Mesothelial cell of epicardium (in vitro differentiated cells): ENCODE measurements around the gene GALNT1. TPM values are rescaled to one million over a fixed set of nuclear protein-coding genes. Genes with fewer than 3 reads are reported as not detected.

Experiments
- DNase-seq, 2 experiments: peaks; one replicate each; pipeline ENCODE4 v3.0.0; 2021; ENCODE audit warnings: low spot score in 2 of 2; ENCODE audit not compliant: unreplicated experiment in 2 of 2
- H3K27ac Mint-ChIP-seq: 2 replicates; pipeline ENCODE4 v1.8.0; 2021; ENCODE audit warnings: mixed read lengths
- H3K27me3 Mint-ChIP-seq: 2 replicates; pipeline ENCODE4 v1.8.0; 2021; ENCODE audit warnings: low read depth, mixed read lengths
- H3K36me3 Mint-ChIP-seq: 2 replicates; pipeline ENCODE4 v1.8.0; 2021; ENCODE audit warnings: mixed read lengths
- H3K4me1 Mint-ChIP-seq: 2 replicates; pipeline ENCODE4 v1.8.0; 2021; ENCODE audit warnings: mixed read lengths
- H3K4me3 Mint-ChIP-seq: 2 replicates; pipeline ENCODE4 v1.8.0; 2021; ENCODE audit warnings: mild to moderate bottlenecking, moderate library complexity, mixed read lengths
- H3K9me3 Mint-ChIP-seq: 2 replicates; pipeline ENCODE4 v1.8.0; 2021; ENCODE audit warnings: mixed read lengths
- total RNA-seq: library from RNA; stranded (reverse); gene quantifications from 3 replicates; pipeline ENCODE4 v1.2.1, GENCODE V29; 2021
- TF ChIP-seq, protein P1 (sequence below): fragments of 200-600 bp; sonication (generic); IDR thresholded peaks from one replicate; pipeline ENCODE4 v1.5.0; 2021; ENCODE audit warnings: antibody characterized with exemption; ENCODE audit not compliant: unreplicated experiment

The GALNT1 gene
- total RNA-seq, 1 donor from 2014 or later = 85.0 TPM

DNA sequence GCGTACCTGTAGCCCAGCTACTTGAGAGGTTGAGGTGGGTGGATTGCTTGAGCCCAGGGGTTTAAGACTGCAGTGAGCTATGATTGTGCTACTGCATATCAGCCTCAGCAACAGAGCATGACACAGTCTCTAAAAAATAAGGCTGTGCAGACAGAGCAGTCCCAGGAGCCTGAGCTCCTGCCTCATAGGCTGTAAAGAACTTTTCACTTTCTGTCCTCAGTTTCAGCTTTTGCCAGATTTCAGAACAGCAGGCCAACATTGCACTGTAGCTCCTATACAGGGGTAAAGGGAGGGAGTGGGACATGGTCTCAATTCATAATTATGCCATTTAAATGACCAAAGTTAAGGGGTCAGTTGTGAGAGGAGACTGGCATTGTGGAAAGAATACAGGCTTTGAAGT lies 150.6 kb downstream of the GALNT1 start:
- TF ChIP-seq, protein P1, sequence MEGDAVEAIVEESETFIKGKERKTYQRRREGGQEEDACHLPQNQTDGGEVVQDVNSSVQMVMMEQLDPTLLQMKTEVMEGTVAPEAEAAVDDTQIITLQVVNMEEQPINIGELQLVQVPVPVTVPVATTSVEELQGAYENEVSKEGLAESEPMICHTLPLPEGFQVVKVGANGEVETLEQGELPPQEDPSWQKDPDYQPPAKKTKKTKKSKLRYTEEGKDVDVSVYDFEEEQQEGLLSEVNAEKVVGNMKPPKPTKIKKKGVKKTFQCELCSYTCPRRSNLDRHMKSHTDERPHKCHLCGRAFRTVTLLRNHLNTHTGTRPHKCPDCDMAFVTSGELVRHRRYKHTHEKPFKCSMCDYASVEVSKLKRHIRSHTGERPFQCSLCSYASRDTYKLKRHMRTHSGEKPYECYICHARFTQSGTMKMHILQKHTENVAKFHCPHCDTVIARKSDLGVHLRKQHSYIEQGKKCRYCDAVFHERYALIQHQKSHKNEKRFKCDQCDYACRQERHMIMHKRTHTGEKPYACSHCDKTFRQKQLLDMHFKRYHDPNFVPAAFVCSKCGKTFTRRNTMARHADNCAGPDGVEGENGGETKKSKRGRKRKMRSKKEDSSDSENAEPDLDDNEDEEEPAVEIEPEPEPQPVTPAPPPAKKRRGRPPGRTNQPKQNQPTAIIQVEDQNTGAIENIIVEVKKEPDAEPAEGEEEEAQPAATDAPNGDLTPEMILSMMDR = no peak
- no peak overlapping the region for H3K27ac Mint-ChIP-seq
- DNase-seq = no peak
- peaks cover 16% of the 10 kb centered on the region for H3K9me3 Mint-ChIP-seq
- H3K4me1 Mint-ChIP-seq = peaks cover 5% of the 10 kb centered on the region
- no peaks in the 10 kb centered on the region for H3K36me3 Mint-ChIP-seq
- no peak overlapping the region for H3K4me3 Mint-ChIP-seq
- H3K27me3 Mint-ChIP-seq = no peaks in the 10 kb centered on the region

DNA sequence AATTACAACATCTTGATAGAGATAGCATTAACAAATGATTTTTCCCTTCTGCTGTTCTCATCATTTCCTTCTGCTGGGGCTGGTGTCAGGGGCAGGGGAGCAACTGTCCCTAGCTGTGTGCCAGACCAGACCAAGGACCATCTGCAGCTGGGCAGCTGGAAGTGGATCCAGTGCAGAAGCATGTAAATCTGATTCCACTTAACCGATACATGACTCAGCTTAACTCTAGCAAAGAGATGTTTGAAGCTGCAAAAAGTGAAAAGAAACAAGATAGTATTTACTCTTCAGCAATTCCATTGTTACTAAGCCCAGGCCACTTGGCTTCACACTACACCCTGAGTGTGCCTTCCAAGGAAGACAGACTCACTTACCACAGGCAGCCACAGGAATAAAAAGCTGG lies 151.1 kb downstream of the GALNT1 start:
- Mint-ChIP-seq H3K36me3 (no peaks in the 10 kb centered on the region), H3K9me3 (peaks cover 18% of the 10 kb centered on the region), H3K27me3 (no peaks in the 10 kb centered on the region), H3K27ac (no peak overlapping the region), H3K4me1 (peaks cover 5% of the 10 kb centered on the region), H3K4me3 (no peak overlapping the region)
- no peak for DNase-seq
- TF ChIP-seq, protein P1 = no peak

DNA sequence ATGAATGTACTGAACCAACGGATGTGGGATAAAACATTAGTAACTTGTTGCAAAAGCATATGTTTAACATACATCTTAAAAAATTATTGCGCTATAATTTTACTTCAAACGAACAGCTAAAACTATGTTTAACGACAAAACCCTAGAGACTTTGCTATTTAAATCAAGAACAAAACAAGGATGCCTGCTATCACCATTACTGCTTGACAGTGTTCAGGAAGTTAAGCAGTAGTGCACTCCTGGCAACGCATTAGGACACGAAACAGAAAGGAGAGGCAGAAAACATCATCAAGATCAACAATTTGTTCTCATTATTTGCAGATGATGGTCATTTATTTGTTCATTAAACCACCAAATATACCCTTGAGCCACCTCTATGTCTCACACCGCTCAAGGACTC lies 151.9 kb downstream of the GALNT1 start:
- H3K4me3 Mint-ChIP-seq = no peak overlapping the region
- H3K4me1 Mint-ChIP-seq = peaks cover 5% of the 10 kb centered on the region
- H3K9me3 Mint-ChIP-seq = peaks cover 23% of the 10 kb centered on the region
- no peaks in the 10 kb centered on the region for H3K27me3 Mint-ChIP-seq
- H3K36me3 Mint-ChIP-seq = no peaks in the 10 kb centered on the region
- no peak overlapping the region for H3K27ac Mint-ChIP-seq
- TF ChIP-seq, protein P1 = no peak
- no peak for DNase-seq

DNA sequence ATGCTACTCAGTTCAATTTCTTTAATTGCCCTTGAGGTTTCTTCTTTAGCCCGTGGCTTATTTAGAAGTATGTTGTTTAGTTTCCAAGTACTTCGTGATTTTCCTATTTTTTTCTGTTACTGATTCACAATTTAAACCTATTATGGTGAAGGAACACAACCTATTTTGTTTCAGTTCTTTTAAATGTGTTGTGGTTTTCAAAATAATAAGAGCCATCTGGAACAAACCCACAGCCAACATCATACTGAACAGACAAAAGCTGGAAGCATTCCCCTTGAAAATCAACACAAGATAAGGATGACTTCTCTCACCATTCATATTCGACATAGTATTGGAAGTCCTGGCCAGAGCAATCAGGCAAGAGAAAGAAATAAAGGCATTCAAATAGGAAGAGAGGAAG lies 155.2 kb downstream of the GALNT1 start:
- H3K4me3 Mint-ChIP-seq = no peak overlapping the region
- no peaks in the 10 kb centered on the region for H3K27me3 Mint-ChIP-seq
- no peaks in the 10 kb centered on the region for H3K4me1 Mint-ChIP-seq
- no peak overlapping the region for H3K27ac Mint-ChIP-seq
- TF ChIP-seq, protein P1 = no peak
- no peak for DNase-seq
- peaks cover 22% of the 10 kb centered on the region for H3K9me3 Mint-ChIP-seq
- peaks cover 2% of the 10 kb centered on the region for H3K36me3 Mint-ChIP-seq

DNA sequence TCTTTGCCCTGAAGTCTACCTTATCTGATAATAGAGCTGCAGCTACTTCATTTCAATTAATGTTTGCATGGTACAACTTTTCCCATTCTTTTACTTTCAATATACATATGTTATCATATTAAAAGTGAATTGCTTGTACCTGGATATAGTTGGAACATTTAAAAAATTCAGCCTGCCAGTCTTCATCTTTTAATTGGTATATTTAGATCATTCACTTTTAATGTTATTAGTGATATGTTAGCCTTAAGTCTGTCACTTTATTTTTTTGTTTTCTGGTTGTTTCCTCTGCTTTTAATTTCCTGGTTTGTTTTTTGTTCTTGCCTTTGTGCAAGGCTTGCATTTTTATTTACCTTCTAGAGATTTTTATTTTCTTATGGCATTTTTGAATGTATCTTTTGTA lies 158.2 kb downstream of the GALNT1 start:
- Mint-ChIP-seq H3K27me3 (no peaks in the 10 kb centered on the region), H3K4me3 (no peak overlapping the region), H3K9me3 (peaks cover 22% of the 10 kb centered on the region), H3K36me3 (peaks cover 2% of the 10 kb centered on the region), H3K4me1 (no peaks in the 10 kb centered on the region), H3K27ac (no peak overlapping the region)
- TF ChIP-seq, protein P1 = no peak
- no peak for DNase-seq

DNA sequence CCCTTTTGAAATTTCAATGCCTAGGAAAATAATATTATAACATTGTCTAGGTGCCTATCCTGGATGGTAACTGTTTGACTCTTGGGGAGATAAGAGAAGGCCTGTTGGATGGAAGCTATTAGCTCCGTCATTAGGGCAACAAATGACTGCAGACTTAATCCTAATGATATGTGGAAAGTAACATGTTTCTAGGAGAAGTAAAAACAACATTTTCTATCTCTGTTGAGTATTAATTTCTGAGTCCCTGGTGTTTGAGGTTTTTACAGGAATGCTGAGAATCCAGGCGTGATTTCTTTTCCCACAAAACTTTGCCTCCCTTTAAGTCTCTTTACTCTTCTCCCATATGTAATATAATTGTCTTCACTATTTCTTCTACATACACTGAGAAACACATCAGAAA lies 159.1 kb downstream of the GALNT1 start:
- TF ChIP-seq, protein P1 = no peak
- DNase-seq = no peak
- Mint-ChIP-seq H3K9me3 (peaks cover 22% of the 10 kb centered on the region), H3K4me3 (no peak overlapping the region), H3K27me3 (no peaks in the 10 kb centered on the region), H3K36me3 (peaks cover 2% of the 10 kb centered on the region), H3K4me1 (no peaks in the 10 kb centered on the region), H3K27ac (no peak overlapping the region)
